Suprapubic skin (tissue), 4 donors: ENCODE measurements around the gene GOLGA6A. TPM values are rescaled to one million over a fixed set of nuclear protein-coding genes. Genes with fewer than 3 reads are reported as not detected.

Source experiments
- DNase-seq, 2 donors: peaks; one replicate each; pipeline ENCODE4 v3.0.0-alpha.2; 2019; ENCODE audit warnings: low spot score in 2 of 2
- H3K27ac ChIP-seq: fragments of 200-600 bp; sonication (generic); one replicate; pipeline ENCODE4 v1.5.1; 2019
- H3K27me3 ChIP-seq: fragments of 200-600 bp; sonication (generic); one replicate; pipeline ENCODE4 v1.5.1; 2019
- H3K36me3 ChIP-seq: fragments of 200-600 bp; sonication (generic); one replicate; pipeline ENCODE4 v1.5.1; 2019
- H3K4me1 ChIP-seq: fragments of 200-600 bp; sonication (generic); one replicate; pipeline ENCODE4 v1.5.1; 2019
- H3K4me3 ChIP-seq: fragments of 200-600 bp; sonication (generic); one replicate; pipeline ENCODE4 v1.5.1; 2019; ENCODE audit warnings: mild to moderate bottlenecking
- H3K9me3 ChIP-seq: fragments of 200-600 bp; sonication (generic); one replicate; pipeline ENCODE4 v1.5.1; 2019
- EP300 ChIP-seq: sonication (generic); formaldehyde crosslinking; IDR thresholded peaks from one replicate; pipeline ENCODE4 v1.6.1; 2017; ENCODE audit warnings: antibody characterized with exemption
- POLR2A ChIP-seq, 2 donors: fragments of 450-650 bp; IDR thresholded peaks; one replicate each; pipeline ENCODE4 v1.6.1; 2017; ENCODE audit warnings: antibody characterized with exemption in 2 of 2, mild to moderate bottlenecking in 2 of 2, moderate library complexity in 2 of 2
- POLR2AphosphoS5 ChIP-seq, 3 donors: sonication (generic); formaldehyde crosslinking; IDR thresholded peaks; one replicate each; pipeline ENCODE4 v1.6.1; 2017; ENCODE audit warnings: antibody characterized with exemption in 3 of 3
- WGBS: methylation state at CpG from one replicate; pipeline ENCODE4 v1.1.5; 2018; 5-methylcytosine and 5-hydroxymethylcytosine counted together
- total RNA-seq, 4 donors: library from RNA; depleted of rRNA; stranded (reverse); fragments of >200 nt; gene quantifications; one replicate each; pipeline ENCODE4 v1.1.0, GENCODE V29; 2016
- TF ChIP-seq, protein P1 (sequence below), 2 donors: fragments of 200-600 bp in 1 of 2; fragments of 450-650 bp in 1 of 2; sonication (generic) in 1 of 2; IDR thresholded peaks; one replicate each; pipeline ENCODE4 v1.5.1; 2016 to 2019; ENCODE audit warnings: antibody characterized with exemption in 2 of 2, mild to moderate bottlenecking in 1 of 2, moderate library complexity in 1 of 2

GOLGA6A gene
- total RNA-seq, 4 donors from 2014 or later, result 0.21 to 3.9 (median 1.7) TPM

DNA sequence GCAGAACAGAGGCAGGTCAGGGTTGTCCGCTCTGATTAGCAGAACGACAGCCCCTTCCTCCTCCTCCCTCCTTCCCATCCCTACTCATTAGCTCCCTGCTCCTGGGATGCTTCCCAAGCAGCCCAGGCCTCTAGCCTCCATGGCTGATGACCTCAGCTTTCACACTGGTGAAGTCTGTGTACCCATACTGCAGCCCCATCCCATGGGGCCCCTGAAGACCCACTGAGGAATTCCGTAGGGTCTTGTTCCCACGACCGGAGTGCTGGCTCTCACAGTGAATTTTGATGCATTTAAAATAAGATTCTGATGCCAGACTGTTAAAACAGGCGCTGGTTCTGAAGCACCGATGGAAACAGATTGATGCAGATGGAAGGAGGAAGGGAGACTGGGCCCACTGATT lies 36.1 kb downstream of the GOLGA6A start:
- H3K36me3 ChIP-seq, result peaks cover 27% of the 10 kb centered on the region
- DNase-seq, result no peak
- H3K9me3 ChIP-seq, result no peaks in the 10 kb centered on the region
- no peaks in the 10 kb centered on the region for H3K27me3 ChIP-seq
- WGBS, result 71% methylated on average over 7 of the region's 7 CpGs
- H3K4me1 ChIP-seq, result peaks cover 49% of the 10 kb centered on the region
- H3K27ac ChIP-seq, result no peak overlapping the region
- H3K4me3 ChIP-seq, result no peak overlapping the region
- TF ChIP-seq POLR2AphosphoS5 (IDR thresholded peaks at IDR 0.05) (no peak), EP300 (no peak), POLR2A (IDR thresholded peaks at IDR 0.05) (no peak)
- TF ChIP-seq, protein P1, sequence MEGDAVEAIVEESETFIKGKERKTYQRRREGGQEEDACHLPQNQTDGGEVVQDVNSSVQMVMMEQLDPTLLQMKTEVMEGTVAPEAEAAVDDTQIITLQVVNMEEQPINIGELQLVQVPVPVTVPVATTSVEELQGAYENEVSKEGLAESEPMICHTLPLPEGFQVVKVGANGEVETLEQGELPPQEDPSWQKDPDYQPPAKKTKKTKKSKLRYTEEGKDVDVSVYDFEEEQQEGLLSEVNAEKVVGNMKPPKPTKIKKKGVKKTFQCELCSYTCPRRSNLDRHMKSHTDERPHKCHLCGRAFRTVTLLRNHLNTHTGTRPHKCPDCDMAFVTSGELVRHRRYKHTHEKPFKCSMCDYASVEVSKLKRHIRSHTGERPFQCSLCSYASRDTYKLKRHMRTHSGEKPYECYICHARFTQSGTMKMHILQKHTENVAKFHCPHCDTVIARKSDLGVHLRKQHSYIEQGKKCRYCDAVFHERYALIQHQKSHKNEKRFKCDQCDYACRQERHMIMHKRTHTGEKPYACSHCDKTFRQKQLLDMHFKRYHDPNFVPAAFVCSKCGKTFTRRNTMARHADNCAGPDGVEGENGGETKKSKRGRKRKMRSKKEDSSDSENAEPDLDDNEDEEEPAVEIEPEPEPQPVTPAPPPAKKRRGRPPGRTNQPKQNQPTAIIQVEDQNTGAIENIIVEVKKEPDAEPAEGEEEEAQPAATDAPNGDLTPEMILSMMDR (IDR thresholded peaks at IDR 0.05), result no peak

DNA sequence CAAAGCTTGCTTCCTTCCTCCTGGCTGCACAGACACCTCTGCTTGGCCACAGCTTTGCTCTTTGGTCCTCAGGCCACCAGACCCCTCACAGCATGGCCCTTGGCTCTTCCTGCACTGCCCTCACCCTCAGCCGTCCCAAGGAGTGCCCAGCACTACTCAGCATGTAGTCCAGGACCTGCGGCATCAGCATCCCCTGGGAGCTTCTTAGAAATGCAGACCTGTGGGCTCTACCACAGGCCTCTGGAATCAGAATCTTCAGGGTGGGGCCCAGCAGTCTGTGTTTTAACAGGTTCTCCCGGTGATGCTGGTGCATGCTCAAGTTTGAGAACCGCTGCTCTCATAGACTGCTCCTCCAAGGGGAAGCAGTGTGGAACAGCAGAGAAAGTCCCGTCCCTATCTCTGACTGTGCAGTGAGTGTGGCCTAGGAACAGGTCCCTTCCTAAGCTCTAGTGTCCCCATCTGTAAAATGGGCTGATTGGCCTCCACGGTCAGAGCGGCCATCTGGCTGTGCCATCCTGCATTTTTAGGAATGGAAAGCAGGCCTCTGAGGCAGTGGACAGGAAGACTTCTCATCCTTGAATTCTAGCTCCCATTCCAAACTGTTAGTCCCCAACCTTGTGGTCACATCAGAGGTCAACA lies 36.6 kb downstream of the GOLGA6A start:
- WGBS, result 82% methylated on average over 5 of the region's 7 CpGs
- Histone ChIP-seq H3K27ac (no peak overlapping the region), H3K4me3 (no peak overlapping the region)

DNA sequence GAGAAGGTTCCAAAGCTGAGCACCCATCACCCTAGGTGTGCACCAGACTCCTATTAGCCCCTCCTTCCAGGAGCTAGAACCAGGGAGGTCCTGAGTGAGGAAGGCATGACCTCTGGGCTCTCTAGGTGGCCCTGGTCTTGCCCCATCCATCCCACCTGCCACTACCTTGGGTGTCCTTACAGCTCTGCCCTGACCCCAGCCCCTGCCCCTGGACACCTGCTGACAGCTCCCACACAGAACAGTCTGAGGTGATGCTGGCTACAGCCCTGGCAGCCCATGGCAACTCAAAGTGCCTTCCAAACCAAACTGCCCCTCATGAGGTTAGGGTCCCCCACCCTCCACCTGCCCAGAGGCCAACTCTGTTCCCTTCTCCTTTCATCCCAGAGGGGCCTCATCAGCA lies 37.2 kb downstream of the GOLGA6A start:
- TF ChIP-seq, protein P1 (IDR thresholded peaks at IDR 0.05), result no peak
- TF ChIP-seq POLR2AphosphoS5 (IDR thresholded peaks at IDR 0.05) (no peak), EP300 (no peak), POLR2A (IDR thresholded peaks at IDR 0.05) (no peak)
- Histone ChIP-seq H3K4me1 (peaks cover 47% of the 10 kb centered on the region), H3K9me3 (no peaks in the 10 kb centered on the region), H3K27ac (no peak overlapping the region), H3K4me3 (no peak overlapping the region), H3K36me3 (peaks cover 27% of the 10 kb centered on the region), H3K27me3 (no peaks in the 10 kb centered on the region)
- DNase-seq, result peak in 1 of 2 donors; percentile 49

More for the DNA sequence above, 36.6 kb downstream of the GOLGA6A start:
- peak in 1 of 2 donors; percentile 36 for DNase-seq
- Histone ChIP-seq H3K9me3 (no peaks in the 10 kb centered on the region), H3K27me3 (no peaks in the 10 kb centered on the region), H3K36me3 (peaks cover 27% of the 10 kb centered on the region), H3K4me1 (peaks cover 51% of the 10 kb centered on the region)
- TF ChIP-seq EP300, result no peak

DNA sequence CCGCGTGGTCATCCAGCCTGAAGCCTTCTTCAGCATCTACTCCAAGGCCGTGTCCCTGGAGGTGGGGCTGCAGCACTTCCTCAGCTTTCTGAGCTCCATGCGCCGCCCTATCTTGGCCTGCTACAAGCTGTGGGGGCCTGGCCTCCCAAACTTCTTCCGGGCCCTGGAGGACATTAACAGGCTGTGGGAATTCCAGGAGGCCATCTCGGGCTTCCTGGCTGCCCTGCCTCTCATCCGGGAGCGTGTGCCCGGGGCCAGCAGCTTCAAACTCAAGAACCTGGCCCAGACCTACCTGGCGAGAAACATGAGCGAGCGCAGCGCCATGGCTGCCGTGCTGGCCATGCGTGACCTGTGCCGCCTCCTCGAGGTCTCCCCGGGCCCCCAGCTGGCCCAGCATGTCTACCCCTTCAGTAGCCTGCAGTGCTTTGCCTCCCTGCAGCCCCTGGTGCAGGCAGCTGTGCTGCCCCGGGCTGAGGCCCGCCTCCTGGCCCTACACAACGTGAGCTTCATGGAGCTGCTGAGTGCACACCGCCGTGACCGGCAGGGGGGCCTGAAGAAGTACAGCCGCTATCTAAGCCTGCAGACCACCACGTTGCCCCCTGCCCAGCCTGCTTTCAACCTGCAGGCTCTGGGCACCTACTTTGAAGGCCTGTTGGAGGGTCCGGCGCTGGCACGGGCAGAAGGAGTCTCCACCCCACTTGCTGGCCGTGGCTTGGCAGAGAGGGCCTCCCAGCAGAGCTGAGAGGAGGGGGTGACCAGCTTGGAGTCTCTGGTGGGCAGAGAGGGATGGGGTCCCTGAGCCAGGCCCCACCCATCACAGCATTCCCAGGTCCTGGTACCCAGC lies 37.9 kb downstream of the GOLGA6A start:
- H3K4me1 ChIP-seq, result peaks cover 47% of the 10 kb centered on the region
- DNase-seq, result peak in 1 of 2 donors; percentile 63
- H3K9me3 ChIP-seq, result no peaks in the 10 kb centered on the region
- no peaks in the 10 kb centered on the region for H3K27me3 ChIP-seq
- no peak for TF ChIP-seq EP300
- TF ChIP-seq POLR2AphosphoS5 (IDR thresholded peaks at IDR 0.05), result no peak
- no peak for TF ChIP-seq POLR2A (IDR thresholded peaks at IDR 0.05)
- TF ChIP-seq, protein P1 (IDR thresholded peaks at IDR 0.05), result no peak
- peaks cover 27% of the 10 kb centered on the region for H3K36me3 ChIP-seq
- peak overlapping the region; percentile 27 for H3K27ac ChIP-seq
- 82% methylated on average over 10 of the region's 31 CpGs for WGBS
- H3K4me3 ChIP-seq, result no peak overlapping the region

DNA sequence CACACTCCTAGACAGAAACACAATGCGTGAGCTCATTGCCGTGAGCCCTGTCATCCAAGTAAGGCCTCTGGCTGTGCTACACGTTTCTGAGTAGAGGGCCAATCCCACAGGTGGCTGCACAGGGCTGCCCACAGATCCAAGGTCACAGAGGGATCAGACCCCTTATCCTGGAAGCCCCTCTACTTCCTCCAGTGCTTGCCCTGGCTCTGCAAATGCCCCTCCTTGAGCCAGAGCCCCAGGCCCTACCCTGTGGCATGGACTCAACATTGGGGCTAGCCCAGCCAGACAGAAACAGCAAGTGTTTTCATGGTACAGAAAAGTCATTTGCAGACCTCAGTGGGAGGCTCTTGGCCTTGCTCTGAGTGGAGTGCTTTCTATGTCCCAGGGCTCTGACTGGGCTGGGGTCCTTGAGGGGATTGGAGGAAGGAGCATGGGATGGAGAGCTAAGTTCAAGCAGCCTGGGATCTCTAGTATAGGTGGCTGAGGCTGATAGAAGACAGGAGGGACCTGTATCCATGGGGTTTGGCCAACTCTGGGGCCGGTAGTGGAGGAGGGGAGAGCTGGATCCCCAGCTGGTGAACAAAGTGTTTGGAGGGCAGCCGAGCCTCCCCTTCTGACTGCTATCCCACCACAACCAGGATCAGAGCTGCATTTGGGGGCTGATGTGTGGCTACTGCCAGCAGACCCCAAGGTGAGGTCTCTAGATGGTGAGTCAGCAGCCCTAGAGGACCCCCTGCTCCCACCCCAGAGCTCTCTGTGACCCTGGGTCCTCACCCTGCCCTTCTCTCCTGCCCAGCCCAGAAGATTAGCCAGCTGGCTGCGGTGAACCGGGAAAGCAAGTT lies 38.7 kb downstream of the GOLGA6A start:
- WGBS, result 83% methylated on average over 2 of the region's 7 CpGs
- Histone ChIP-seq H3K27ac (peak overlapping the region; percentile 27), H3K9me3 (no peaks in the 10 kb centered on the region), H3K4me1 (peaks cover 53% of the 10 kb centered on the region), H3K36me3 (peaks cover 27% of the 10 kb centered on the region), H3K4me3 (no peak overlapping the region), H3K27me3 (no peaks in the 10 kb centered on the region)
- peak in 1 of 2 donors; percentile 56 for DNase-seq
- TF ChIP-seq POLR2AphosphoS5 (IDR thresholded peaks at IDR 0.05) (no peak), POLR2A (IDR thresholded peaks at IDR 0.05) (no peak), EP300 (no peak)
- TF ChIP-seq, protein P1 (IDR thresholded peaks at IDR 0.05), result no peak
